Heart left ventricle (tissue), 16 donors: ENCODE measurements around the gene LRRC27. TPM values are rescaled to one million over a fixed set of nuclear protein-coding genes. Genes with fewer than 3 reads are reported as not detected.

ENCODE experiments used
- ATAC-seq, 4 donors: fragments of 200-7000 bp; cut with Tn5 transposase; one replicate each; pipeline ENCODE4 v1.9.1; 2020 to 2022; ENCODE audit warnings: moderate library complexity in 4 of 4, mild to moderate bottlenecking in 3 of 4, moderate number of reproducible peaks in 1 of 4
- DNase-seq, 5 donors: peaks; one replicate each; pipeline ENCODE4 v3.0.0-alpha.2; 2020
- H3K27ac ChIP-seq, 12 donors: fragments of 200-600 bp; sonication (generic) in 4 of 12; one replicate each; pipeline versions ENCODE4 v1.5.0 to v1.8.0; 2016 to 2022; ENCODE audit warnings: mild to moderate bottlenecking in 2 of 12
- H3K27me3 ChIP-seq, 9 donors: fragments of 200-600 bp; sonication (generic) in 2 of 9; one replicate each; pipeline versions ENCODE4 v1.5.1 to v1.8.0; 2016 to 2022; ENCODE audit warnings: mild to moderate bottlenecking in 3 of 9
- H3K36me3 ChIP-seq, 9 donors: fragments of 200-600 bp; sonication (generic) in 2 of 9; one replicate each; pipeline versions ENCODE4 v1.5.0 to v1.8.0; 2018 to 2022; ENCODE audit warnings: mild to moderate bottlenecking in 2 of 9
- H3K4me1 ChIP-seq, 12 donors: fragments of 200-600 bp; sonication (generic) in 4 of 12; one replicate each; pipeline versions ENCODE4 v1.5.0 to v1.8.0; 2016 to 2022; ENCODE audit warnings: mild to moderate bottlenecking in 3 of 12
- H3K4me3 ChIP-seq, 12 donors: fragments of 200-600 bp; sonication (generic) in 4 of 12; one replicate each; pipeline versions ENCODE4 v1.5.0 to v1.8.0; 2017 to 2022; ENCODE audit warnings: mild to moderate bottlenecking in 9 of 12, moderate library complexity in 4 of 12
- H3K9me3 ChIP-seq, 12 donors: fragments of 200-600 bp; sonication (generic) in 4 of 12; one replicate each; pipeline versions ENCODE4 v1.5.0 to v1.8.0; 2016 to 2022; ENCODE audit warnings: mild to moderate bottlenecking in 1 of 12
- POLR2A ChIP-seq, 2 donors: fragments of 450-650 bp; IDR thresholded peaks; one replicate each; pipeline ENCODE4 v1.6.1; 2017; ENCODE audit warnings: antibody characterized with exemption in 2 of 2, mild to moderate bottlenecking in 2 of 2, moderate library complexity in 2 of 2
- WGBS, 4 donors: extraction: QIAGEN DNeasy Blood & Tissue Kit in 2 of 4; methylation state at CpG; one replicate each; pipeline versions ENCODE4 v1.1.5 to v1.1.7; 2013 to 2018; 5-methylcytosine and 5-hydroxymethylcytosine counted together
- intact Hi-C, 10 donors: fragments of 100-400 bp; cut with DNase I; formaldehyde crosslinking; loops; one replicate each; pipeline versions ENCODE4 v1.11.1 to v1.14.2; 2022
- polyA plus RNA-seq, 2 donors: library from polyadenylated mRNA; stranded (reverse); fragments of 200-250 nt; gene quantifications; one replicate each; pipeline ENCODE4 v1.2.3, GENCODE V29; 2013
- total RNA-seq, 9 donors: library from RNA; depleted of rRNA in 2 of 9; stranded (reverse); fragments of >200 nt in 2 of 9; fragmentation: NEBNext Ultra II Directional in 3 of 9; extraction: Animal tissue kit (Norgen Biotek cat#: 25700) in 3 of 9; gene quantifications; one replicate each; pipeline versions ENCODE4 v1.1.0 to v1.2.4, GENCODE V29; 2016 to 2023
- TF ChIP-seq, protein P1 (sequence below), 12 donors: fragments of 200-600 bp; sonication (generic) in 4 of 12; IDR thresholded peaks; one replicate each; pipeline versions ENCODE4 v1.5.0 to v1.8.0; 2018 to 2022; ENCODE audit warnings: antibody characterized with exemption in 12 of 12, mild to moderate bottlenecking in 5 of 12
- donor health status: ischemic (EF 13 %, LVEDD 7.1; RV severe dilation, severe dysfunction).
- donor health status: healthy with polysubstance abuse.
- donor health status: DM: no; HTN: yes; CAD: no.
- donor health status: DM: no; HTN: no; CAD: no.
- donor health status: ischemic (EF 25% LVEDD 6.9; RV normal size, moderate dysfunction).
- donor health status: ischemic (EF 25% LVEDD 5.7; RV mildly dilated, moderate dysfunction).
- donor health status: healthy.
- donor health status: DM: yes; HTN: yes; CAD: no.
- donor health status: ischemic (EF 35%, LVEDD 5.7; RV mildly dilated, moderate dysfunction).
- donor health status: nonischemic (EF 11% LVEDD 7.7; RV severe dilation, severe dysfunction).
- donor health status: DM: yes; HTN: yes; CAD: no.
- donor health status: PGD.
- donor health status: ischemic (EF 29% LVEDD 5.4; RV normal size, mild dysfunction).
- donor health status: nonischemic (EF 23%, LVEDD 6.1; RV moderate dilation, normal function).

Gene LRRC27
- total and polyA plus RNA-seq, 11 donors = 2.6 to 8.9 (median 5.1) TPM

GRCh38 chr10:132427939-132428367 is 96.0 kb downstream of the LRRC27 start:
- TF ChIP-seq POLR2A (IDR thresholded peaks at IDR 0.05) = no peak
- TF ChIP-seq, protein P1, sequence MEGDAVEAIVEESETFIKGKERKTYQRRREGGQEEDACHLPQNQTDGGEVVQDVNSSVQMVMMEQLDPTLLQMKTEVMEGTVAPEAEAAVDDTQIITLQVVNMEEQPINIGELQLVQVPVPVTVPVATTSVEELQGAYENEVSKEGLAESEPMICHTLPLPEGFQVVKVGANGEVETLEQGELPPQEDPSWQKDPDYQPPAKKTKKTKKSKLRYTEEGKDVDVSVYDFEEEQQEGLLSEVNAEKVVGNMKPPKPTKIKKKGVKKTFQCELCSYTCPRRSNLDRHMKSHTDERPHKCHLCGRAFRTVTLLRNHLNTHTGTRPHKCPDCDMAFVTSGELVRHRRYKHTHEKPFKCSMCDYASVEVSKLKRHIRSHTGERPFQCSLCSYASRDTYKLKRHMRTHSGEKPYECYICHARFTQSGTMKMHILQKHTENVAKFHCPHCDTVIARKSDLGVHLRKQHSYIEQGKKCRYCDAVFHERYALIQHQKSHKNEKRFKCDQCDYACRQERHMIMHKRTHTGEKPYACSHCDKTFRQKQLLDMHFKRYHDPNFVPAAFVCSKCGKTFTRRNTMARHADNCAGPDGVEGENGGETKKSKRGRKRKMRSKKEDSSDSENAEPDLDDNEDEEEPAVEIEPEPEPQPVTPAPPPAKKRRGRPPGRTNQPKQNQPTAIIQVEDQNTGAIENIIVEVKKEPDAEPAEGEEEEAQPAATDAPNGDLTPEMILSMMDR (IDR thresholded peaks at IDR 0.05) = no peak
- Histone ChIP-seq H3K36me3 (peaks cover 0 to 5% (median 0%) of the 10 kb centered on the region in 9 donors), H3K9me3 (no peaks in the 10 kb centered on the region), H3K4me1 (peaks cover 0 to 17% (median 0%) of the 10 kb centered on the region in 12 donors), H3K4me3 (no peak overlapping the region), H3K27ac (no peak overlapping the region), H3K27me3 (no peaks in the 10 kb centered on the region)
- ATAC-seq (no peak), DNase-seq (no peak)
- intact Hi-C loops = no loop called here
- WGBS, 4 donors = 95 to 99% (median 97%) methylated on average over 2 of the region's 2 CpGs

DNA sequence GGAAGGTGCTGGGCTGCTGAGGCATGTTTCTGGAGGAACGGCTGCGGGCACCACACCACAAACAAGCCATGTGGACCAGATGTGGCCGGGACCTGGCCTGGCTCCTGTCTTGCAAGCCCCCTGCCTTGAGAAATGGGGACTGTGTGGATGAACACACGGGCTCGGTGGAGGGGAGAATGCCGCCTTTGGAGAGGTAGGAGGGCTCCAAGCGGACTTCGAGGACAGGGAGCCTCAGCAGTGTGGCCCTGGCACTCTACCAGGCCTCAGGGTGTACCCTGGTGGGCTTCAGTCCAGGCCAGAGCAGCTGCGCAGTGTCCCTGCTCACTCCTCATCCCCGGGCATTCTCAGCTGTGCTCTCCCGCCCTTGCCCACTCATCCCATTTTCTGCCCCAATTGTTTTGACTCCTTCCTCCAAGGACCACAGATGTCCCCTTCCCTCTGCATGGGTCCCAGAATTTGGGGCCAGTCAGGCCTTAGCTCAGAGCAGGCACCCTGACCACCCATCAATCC is 96.5 kb downstream of the LRRC27 start:
- no peak overlapping the region for H3K27ac ChIP-seq
- ATAC-seq (no peak), DNase-seq (peak in 1 of 5 donors; percentile 34)
- WGBS, 4 donors = 94 to 98% (median 95%) methylated on average over 8 to 11 of the region's 11 CpGs
- peaks cover 0 to 11% (median 0%) of the 10 kb centered on the region in 12 donors for H3K4me1 ChIP-seq
- no peaks in the 10 kb centered on the region for H3K27me3 ChIP-seq
- no peaks in the 10 kb centered on the region for H3K9me3 ChIP-seq
- H3K4me3 ChIP-seq = no peak overlapping the region
- intact Hi-C loops = no loop called here
- TF ChIP-seq, protein P1 (IDR thresholded peaks at IDR 0.05) = no peak
- TF ChIP-seq POLR2A (IDR thresholded peaks at IDR 0.05) = no peak
- H3K36me3 ChIP-seq = peaks cover 0 to 5% (median 0%) of the 10 kb centered on the region in 9 donors

Other genes with a start within 250 kb of the LRRC27 start
- 100 to 1,000 TPM in 1 of 9 donors, 10 to 100 TPM in 8; 13.2 to 127 (median 45.9) TPM for gene DPYSL4, start 145.2 kb upstream of the LRRC27 start, total RNA-seq
- 10 to 100 TPM in 1 of 2 donors, 1 to 10 TPM in 1; 4.0 to 33.1 TPM for gene DPYSL4, start 145.2 kb upstream of the LRRC27 start, polyA plus RNA-seq
- 1 to 10 TPM; 3.8 to 9.8 (median 6.2) TPM for gene STK32C, start 24.2 kb upstream of the LRRC27 start, total RNA-seq
- 1 to 10 TPM; 4.7 to 8.2 TPM for gene STK32C, start 24.2 kb upstream of the LRRC27 start, polyA plus RNA-seq
- gene PWWP2B, start 65.0 kb downstream of the LRRC27 start, total RNA-seq = 10 to 100 TPM; 10.5 to 23.5 (median 15.3) TPM
- 10 to 100 TPM; 13.8 to 19.7 TPM for gene PWWP2B, start 65.0 kb downstream of the LRRC27 start, polyA plus RNA-seq
- gene INPP5A, start 205.6 kb downstream of the LRRC27 start, total RNA-seq = 100 to 1,000 TPM in 6 of 9 donors, 10 to 100 TPM in 3; 78.1 to 179 (median 113) TPM
- gene INPP5A, start 205.6 kb downstream of the LRRC27 start, polyA plus RNA-seq = 10 to 100 TPM; 38.6 to 60.1 TPM